Stimulated activated memory B cell treated with anti-CD40 and anti-IgM and Interleukin-4, amounts not matched to agents 10 μg/mL and 1 μg/mL and 100 μg/mL, for 72 hours (primary cell): ENCODE data around the gene COLEC11.
A peak's percentile ranks its signal among the peaks of the same experiment; 100 is the strongest.
"Not testable (repeated sequence)": the region's sequence is repeated elsewhere in the genome, so short reads cannot be mapped to it uniquely, and the experiment has no call there.

Source experiments
- ATAC-seq: fragments of 150-1000 bp; cut with Tn5 transposase; 2 replicates; pipeline ENCODE4 v1.10.0; 2021
- H3K27ac Mint-ChIP-seq: one replicate; pipeline ENCODE4 v1.8.0; 2022; ENCODE audit warnings: mild to moderate bottlenecking, mixed read lengths
- H3K27me3 Mint-ChIP-seq: one replicate; pipeline ENCODE4 v1.8.0; 2022; ENCODE audit warnings: mixed read lengths
- H3K36me3 Mint-ChIP-seq: one replicate; pipeline ENCODE4 v1.8.0; 2022; ENCODE audit warnings: mixed read lengths
- H3K4me1 Mint-ChIP-seq: one replicate; pipeline ENCODE4 v1.8.0; 2022; ENCODE audit warnings: mixed read lengths
- H3K4me3 Mint-ChIP-seq: one replicate; pipeline ENCODE4 v1.8.0; 2022; ENCODE audit warnings: mild to moderate bottlenecking, moderate library complexity, mixed read lengths
- H3K9me3 Mint-ChIP-seq: one replicate; pipeline ENCODE4 v1.8.0; 2022; ENCODE audit warnings: mixed read lengths

COLEC11 gene

GRCh38 chr2:3608373-3609278, 13.7 kb downstream of the COLEC11 start:
- Mint-ChIP-seq H3K27me3 (peaks cover 13% of the 10 kb centered on the region), H3K9me3 (no peaks in the 10 kb centered on the region), H3K27ac (no peak overlapping the region), H3K36me3 (no peaks in the 10 kb centered on the region), H3K4me1 (peaks cover 12% of the 10 kb centered on the region), H3K4me3 (no peak overlapping the region)
- ATAC-seq: no peak

GRCh38 chr2:3609279-3609673, 14.4 kb downstream of the COLEC11 start:
- Mint-ChIP-seq H3K4me1 (peaks cover 12% of the 10 kb centered on the region), H3K27me3 (peaks cover 13% of the 10 kb centered on the region)
- ATAC-seq, H3K36me3 Mint-ChIP-seq, H3K27ac Mint-ChIP-seq, H3K9me3 Mint-ChIP-seq, H3K4me3 Mint-ChIP-seq: not testable (repeated sequence)

- no peaks in the 10 kb centered on the region for H3K36me3 Mint-ChIP-seq
Observed at GRCh38 chr2:3610415-3610814, 15.5 kb downstream of the COLEC11 start.

DNA sequence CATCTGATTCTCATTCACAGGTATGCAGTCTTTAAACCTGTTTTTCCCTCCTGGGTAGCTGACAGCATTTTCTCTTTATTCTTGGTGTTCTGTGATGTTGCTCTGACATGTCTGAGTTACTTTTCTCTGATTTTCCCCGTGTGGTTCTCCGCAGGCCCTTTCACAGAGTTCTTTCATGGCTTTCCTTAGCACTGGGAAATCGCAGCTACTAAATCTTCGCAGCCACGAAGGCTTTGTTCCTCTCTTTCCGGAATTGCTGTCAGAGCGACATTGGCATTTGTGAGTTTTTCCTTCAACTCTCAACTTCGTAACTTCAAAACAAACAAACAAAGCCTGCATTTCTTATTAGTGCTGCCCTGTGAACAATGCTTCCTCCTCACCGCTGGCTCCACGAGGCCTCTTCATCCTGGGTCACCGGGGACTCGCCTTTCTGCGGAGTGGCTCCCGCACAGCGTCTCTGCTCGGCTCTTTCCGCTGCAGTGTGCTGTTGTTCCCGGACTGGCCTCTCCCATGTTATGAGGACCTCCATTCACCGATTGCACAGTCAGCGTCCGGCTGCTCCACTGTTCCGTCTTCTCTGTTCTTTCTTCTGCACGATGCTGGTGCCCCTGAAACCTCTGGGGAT, 16.1 kb downstream of the COLEC11 start:
- H3K36me3 Mint-ChIP-seq: no peaks in the 10 kb centered on the region
- no peaks in the 10 kb centered on the region for H3K9me3 Mint-ChIP-seq
- H3K4me3 Mint-ChIP-seq: no peak overlapping the region
- H3K27me3 Mint-ChIP-seq: peaks cover 13% of the 10 kb centered on the region
- no peak for ATAC-seq
- no peak overlapping the region for H3K27ac Mint-ChIP-seq
- H3K4me1 Mint-ChIP-seq: peaks cover 6% of the 10 kb centered on the region

More at GRCh38 chr2:3610415-3610814, 15.5 kb downstream of the COLEC11 start:
- H3K4me3 Mint-ChIP-seq: no peak overlapping the region
- no peak overlapping the region for H3K27ac Mint-ChIP-seq
- H3K4me1 Mint-ChIP-seq: peaks cover 6% of the 10 kb centered on the region
- no peak for ATAC-seq
- H3K9me3 Mint-ChIP-seq: no peaks in the 10 kb centered on the region
- H3K27me3 Mint-ChIP-seq: peaks cover 13% of the 10 kb centered on the region

DNA sequence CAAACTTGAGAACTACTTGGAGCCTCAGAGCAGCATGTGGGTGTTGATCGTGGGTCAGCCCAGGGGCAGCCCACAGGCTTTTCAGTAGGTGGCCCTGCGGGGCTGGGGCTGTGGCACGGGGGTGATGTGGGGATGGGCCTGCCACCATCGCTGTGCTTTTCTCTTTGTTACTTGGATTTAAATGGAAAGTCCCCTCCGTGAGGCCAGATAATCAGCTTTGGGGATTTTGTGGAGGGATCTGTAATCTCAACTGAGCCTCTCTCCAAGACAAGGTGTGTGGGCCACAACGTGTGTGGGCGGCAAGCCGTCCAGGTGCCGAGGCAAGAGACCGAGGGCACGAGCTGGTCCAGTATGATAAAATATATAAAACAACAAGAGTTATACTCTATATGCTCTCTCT, 16.7 kb downstream of the COLEC11 start:
- H3K9me3 Mint-ChIP-seq: peaks cover 3% of the 10 kb centered on the region
- peaks cover 13% of the 10 kb centered on the region for H3K27me3 Mint-ChIP-seq
- H3K4me1 Mint-ChIP-seq: peaks cover 6% of the 10 kb centered on the region
- no peak overlapping the region for H3K27ac Mint-ChIP-seq
- ATAC-seq: no peak
- peaks cover 3% of the 10 kb centered on the region for H3K36me3 Mint-ChIP-seq
- H3K4me3 Mint-ChIP-seq: no peak overlapping the region

- no peak overlapping the region for H3K27ac Mint-ChIP-seq
- H3K9me3 Mint-ChIP-seq: peaks cover 7% of the 10 kb centered on the region
- peak; percentile 20 for ATAC-seq
- peaks cover 5% of the 10 kb centered on the region for H3K36me3 Mint-ChIP-seq
- H3K27me3 Mint-ChIP-seq: peaks cover 13% of the 10 kb centered on the region
- H3K4me1 Mint-ChIP-seq: peaks cover 6% of the 10 kb centered on the region
- H3K4me3 Mint-ChIP-seq: no peak overlapping the region
Observed at GRCh38 chr2:3612639-3613523, 18.0 kb downstream of the COLEC11 start.

GRCh38 chr2:3613524-3613905, 18.6 kb downstream of the COLEC11 start:
- H3K36me3 Mint-ChIP-seq: peaks cover 5% of the 10 kb centered on the region
- ATAC-seq: no peak
- peaks cover 6% of the 10 kb centered on the region for H3K4me1 Mint-ChIP-seq
- H3K4me3 Mint-ChIP-seq: no peak overlapping the region
- H3K9me3 Mint-ChIP-seq: peaks cover 7% of the 10 kb centered on the region
- H3K27me3 Mint-ChIP-seq: peaks cover 13% of the 10 kb centered on the region
- no peak overlapping the region for H3K27ac Mint-ChIP-seq

DNA sequence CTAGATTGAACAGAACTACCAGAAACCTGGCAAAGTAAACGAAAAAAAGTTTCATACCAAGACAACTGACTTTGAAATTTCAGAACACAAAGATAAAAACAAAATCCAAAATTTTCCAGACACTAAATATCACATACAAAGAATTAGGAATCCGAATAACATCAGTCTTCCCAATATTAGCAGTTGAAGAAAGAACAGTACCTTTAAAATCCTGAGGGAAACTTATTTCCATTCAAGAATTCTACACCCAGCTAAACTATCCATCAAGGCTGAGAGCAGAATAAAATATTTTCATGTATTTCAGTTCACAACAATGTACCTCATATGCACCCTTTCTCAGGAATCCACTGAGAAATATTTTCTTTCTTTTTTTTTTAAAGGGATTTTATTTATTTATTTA, 19.8 kb downstream of the COLEC11 start:
- not testable (repeated sequence) for H3K9me3 Mint-ChIP-seq, H3K27ac Mint-ChIP-seq, H3K4me3 Mint-ChIP-seq, H3K4me1 Mint-ChIP-seq, ATAC-seq, H3K36me3 Mint-ChIP-seq
- H3K27me3 Mint-ChIP-seq: peaks cover 13% of the 10 kb centered on the region

DNA sequence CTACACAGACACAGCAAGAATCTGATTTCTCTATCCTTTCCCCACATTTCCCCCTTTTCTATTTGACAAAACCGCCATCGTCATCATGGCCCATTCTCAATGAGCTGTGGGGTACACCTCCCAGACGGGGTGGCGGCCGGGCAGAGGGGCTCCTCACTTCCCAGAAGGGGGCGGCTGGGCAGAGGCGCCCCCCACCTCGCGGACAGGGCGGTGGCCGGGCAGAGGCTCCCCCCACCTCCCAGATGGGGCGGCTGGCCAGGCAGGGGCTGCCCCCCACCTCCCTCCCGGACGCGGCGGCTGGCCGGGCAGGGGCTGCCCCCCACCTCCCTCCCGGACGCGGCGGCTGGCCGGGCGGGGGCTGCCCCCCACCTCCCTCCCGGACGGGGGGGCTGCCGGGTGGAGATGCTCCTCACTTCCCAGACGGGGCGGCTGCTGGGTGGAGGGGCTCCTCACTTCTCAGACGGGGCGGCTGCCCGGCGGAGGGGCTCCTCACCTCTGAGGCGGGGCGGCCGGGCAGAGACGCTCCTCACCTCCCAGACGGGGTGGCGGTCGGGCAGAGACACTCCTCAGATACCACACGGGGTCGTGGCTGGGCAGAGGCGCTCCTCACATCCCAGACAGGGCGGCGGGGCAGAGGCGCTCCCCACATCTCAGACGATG, 20.8 kb downstream of the COLEC11 start:
- not testable (repeated sequence) for H3K4me3 Mint-ChIP-seq, H3K27ac Mint-ChIP-seq, H3K9me3 Mint-ChIP-seq, H3K4me1 Mint-ChIP-seq, H3K36me3 Mint-ChIP-seq
- ATAC-seq: peak; percentile 48
- H3K27me3 Mint-ChIP-seq: peaks cover 10% of the 10 kb centered on the region

DNA sequence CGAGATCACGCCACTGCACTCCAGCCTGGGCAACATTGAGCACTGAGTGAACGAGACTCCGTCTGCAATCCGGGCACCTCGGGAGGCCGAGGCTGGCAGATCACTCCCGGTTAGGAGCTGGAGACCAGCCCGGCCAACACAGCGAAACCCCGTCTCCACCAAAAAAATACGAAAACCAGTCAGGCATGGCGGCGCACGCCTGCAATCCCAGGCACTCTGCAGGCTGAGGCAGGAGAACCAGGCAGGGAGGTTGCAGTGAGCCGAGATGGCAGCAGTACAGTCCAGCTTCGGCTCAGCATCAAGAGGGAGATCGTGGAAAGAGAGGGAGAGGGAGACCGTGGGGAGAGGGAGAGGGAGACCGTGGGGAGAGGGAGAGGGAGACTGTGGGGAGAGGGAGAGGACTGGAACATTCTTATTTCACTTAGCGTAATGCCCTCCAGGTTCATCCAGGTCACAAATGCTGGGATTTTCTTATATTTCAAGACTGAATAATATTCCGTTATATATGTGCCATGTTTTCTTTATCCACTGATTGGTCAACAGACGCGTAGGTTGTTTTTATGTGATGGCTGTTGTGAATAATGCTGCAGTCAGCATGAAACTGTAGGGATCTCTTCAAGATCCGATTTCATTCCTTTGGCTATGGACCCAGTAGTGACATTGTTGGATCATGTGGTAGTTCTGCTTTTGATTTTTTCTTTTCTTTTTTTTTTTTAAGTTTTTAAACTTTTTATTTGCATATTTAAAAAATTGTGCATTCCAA, 21.7 kb downstream of the COLEC11 start:
- H3K36me3 Mint-ChIP-seq, H3K4me3 Mint-ChIP-seq, H3K9me3 Mint-ChIP-seq, H3K4me1 Mint-ChIP-seq, ATAC-seq, H3K27ac Mint-ChIP-seq, H3K27me3 Mint-ChIP-seq: not testable (repeated sequence)

- ATAC-seq: no peak
- Mint-ChIP-seq H3K4me3 (no peak overlapping the region), H3K4me1 (no peaks in the 10 kb centered on the region), H3K27ac (no peak overlapping the region), H3K36me3 (peaks cover 5% of the 10 kb centered on the region), H3K27me3 (no peaks in the 10 kb centered on the region), H3K9me3 (peaks cover 7% of the 10 kb centered on the region)
Observed at GRCh38 chr2:3617198-3617890, 22.4 kb downstream of the COLEC11 start.

DNA sequence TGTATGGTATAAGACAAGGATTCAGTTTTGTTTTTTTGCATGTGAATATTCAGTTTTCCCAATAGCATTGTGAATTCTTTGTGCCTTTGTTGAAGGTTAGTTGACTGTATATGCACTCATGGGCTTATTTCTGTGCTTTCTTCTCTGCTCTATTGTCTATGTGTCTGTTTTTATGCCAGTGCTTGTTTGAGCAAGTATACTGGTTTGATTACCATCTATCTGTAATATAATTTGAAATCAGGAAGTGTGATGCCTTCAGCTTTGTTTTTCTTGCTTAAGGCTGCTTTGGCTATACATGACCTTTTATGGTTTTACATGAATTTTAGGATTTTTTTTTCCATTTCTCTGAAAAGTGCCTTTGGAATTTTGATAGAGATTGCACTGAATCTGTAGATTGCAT, 23.5 kb downstream of the COLEC11 start:
- H3K4me1 Mint-ChIP-seq: no peaks in the 10 kb centered on the region

GRCh38 chr2:3619033-3619432, 24.1 kb downstream of the COLEC11 start:
- H3K27ac Mint-ChIP-seq: no peak overlapping the region
- peaks cover 5% of the 10 kb centered on the region for H3K36me3 Mint-ChIP-seq
- no peak overlapping the region for H3K4me3 Mint-ChIP-seq
- H3K9me3 Mint-ChIP-seq: peaks cover 9% of the 10 kb centered on the region
- ATAC-seq: no peak
- no peaks in the 10 kb centered on the region for H3K4me1 Mint-ChIP-seq
- H3K27me3 Mint-ChIP-seq: peaks cover 10% of the 10 kb centered on the region

More for the DNA sequence above, 23.5 kb downstream of the COLEC11 start:
- Mint-ChIP-seq H3K9me3 (peaks cover 9% of the 10 kb centered on the region), H3K36me3 (peaks cover 5% of the 10 kb centered on the region), H3K27me3 (peaks cover 3% of the 10 kb centered on the region), H3K4me3 (no peak overlapping the region), H3K27ac (no peak overlapping the region)
- ATAC-seq: no peak

- H3K27me3 Mint-ChIP-seq, H3K4me3 Mint-ChIP-seq, H3K4me1 Mint-ChIP-seq, ATAC-seq, H3K27ac Mint-ChIP-seq, H3K36me3 Mint-ChIP-seq, H3K9me3 Mint-ChIP-seq: not testable (repeated sequence)
Observed at GRCh38 chr2:3619661-3620060, 24.7 kb downstream of the COLEC11 start.
